ENCODE data around the gene NAGK. TPM values are rescaled to one million over a fixed set of nuclear protein-coding genes. Genes with fewer than 3 reads are reported as not detected.

Gene NAGK
- total and polyA plus RNA-seq, 9 of the 15 experiments (the other 6 are each of a cell fraction or from before 2014, with no cell fraction given) = 4.9 to 14.9 (median 10.6) TPM

DNA sequence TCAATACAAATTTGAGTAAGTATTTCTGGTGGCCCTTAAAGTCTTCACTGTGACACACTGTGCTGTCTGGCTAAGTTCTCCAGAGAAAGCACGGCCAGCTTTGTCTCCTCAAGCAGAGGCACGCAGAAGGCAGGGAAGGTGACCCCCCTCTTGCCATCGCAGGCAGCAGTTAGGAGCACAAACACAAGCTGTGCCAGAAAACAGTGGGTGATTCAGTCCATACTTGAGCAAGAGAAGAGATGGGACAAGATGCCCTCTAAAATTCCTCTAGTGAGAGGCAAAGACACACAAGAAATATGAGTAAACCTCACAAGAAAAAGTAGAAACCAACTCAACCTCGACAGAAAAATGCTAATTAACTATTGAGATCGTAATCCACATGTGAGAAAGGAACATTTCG, 51.7 kb downstream of the NAGK start:
- Histone ChIP-seq H3K79me2 (ENCODE audit: control insufficient read depth, insufficient read depth, low read length) (peaks cover 2% of the 10 kb centered on the region; the same call in 1 of the 3 replicates), H3K27ac (ENCODE audit: extremely low read depth, low read depth, low read length) (no peak overlapping the region), H3K27me3 (ENCODE audit: control insufficient read depth in 2 of 2, insufficient read depth in 2 of 2, low read length in 2 of 2) (no peaks in the 10 kb centered on the region), H3K9me3 (replicated peaks; ENCODE audit: control insufficient read depth, insufficient read depth, low read depth, low read length) (peaks cover 3% of the 10 kb centered on the region; the same call in 1 of the 2 replicates), H3K9me1 (ENCODE audit: control insufficient read depth, insufficient read depth, low read length) (no peaks in the 10 kb centered on the region), H4K20me1 (replicated peaks; ENCODE audit: control insufficient read depth, insufficient read depth, low read length) (no peaks in the 10 kb centered on the region), H3K9ac (ENCODE audit: insufficient read depth in 1 of 2, low read depth in 2 of 2, low read length in 2 of 2) (no peak overlapping the region), H3K4me2 (ENCODE audit: insufficient read depth, low read length) (no peak overlapping the region), H3K4me1 (replicated peaks in 1 of 2; ENCODE audit: control insufficient read depth in 2 of 2, insufficient read depth in 2 of 2, low read length in 2 of 2) (no peaks in the 10 kb centered on the region), H3K36me3 (ENCODE audit: control insufficient read depth, insufficient read depth, low read length) (peaks cover 72% of the 10 kb centered on the region; the same call in 2 of the 3 replicates), H3K4me3 (no peak overlapping the region), H2AFZ (ENCODE audit: low read depth, low read length) (no peak overlapping the region)
- FAIRE-seq = no peak
- BruUV-seq (replicated peaks) = no TSS peak
- DNase-seq (ENCODE audit: extremely low read depth in 1 of 4, low spot score in 3 of 4) = no peak
- ChIA-PET POLR2A (interaction anchor here (0.6 to 3.8 kb wide), 2 partner anchors 10 to 19 kb away, joined by 5 to 23 read pairs; partner anchors contain the start of genes MCEE and MPHOSPH10), CTCF (ENCODE audit: low intra/inter-chr PET ratio) (no interaction called here)
- in situ Hi-C loops (cut with MboI) = no loop called here
- intact Hi-C loops (cut with micrococcal nuclease) = no loop called here
- ATAC-seq = no peak
- 84% methylated on average over 6 of the region's 6 CpGs for WGBS (ENCODE audit: insufficient coverage, low coverage, missing lambda C conversion rate)
- TF ChIP-seq ERF (CRISPR knock-in tag; IDR thresholded peaks at IDR 0.05) (no peak), ZNF79 (CRISPR knock-in tag; IDR thresholded peaks at IDR 0.05; ENCODE audit: low read depth) (no peak), ATF7 (IDR thresholded peaks at IDR 0.05) (no peak), BCL6 (CRISPR knock-in tag; IDR thresholded peaks at IDR 0.05) (no peak), LARP7 (IDR thresholded peaks at IDR 0.05) (no peak), MYC (IDR thresholded peaks at IDR 0.05; ENCODE audit: low read depth, low read length) (no peak), MYC (CRISPR knock-in tag; IDR thresholded peaks at IDR 0.05; ENCODE audit: borderline replicate concordance, low read depth) (no peak), ZNF41 (CRISPR knock-in tag; conservative IDR thresholded peaks at IDR 0.05) (no peak), TCFL5 (CRISPR knock-in tag; conservative IDR thresholded peaks at IDR 0.05) (no peak), CCAR2 (IDR thresholded peaks at IDR 0.05; ENCODE audit: low read depth, low read length) (no peak), RHOXF2B (CRISPR knock-in tag; conservative IDR thresholded peaks at IDR 0.05) (no peak), CEBPB (tag; IDR thresholded peaks at IDR 0.05) (no peak)
- TF ChIP-seq, protein P1, sequence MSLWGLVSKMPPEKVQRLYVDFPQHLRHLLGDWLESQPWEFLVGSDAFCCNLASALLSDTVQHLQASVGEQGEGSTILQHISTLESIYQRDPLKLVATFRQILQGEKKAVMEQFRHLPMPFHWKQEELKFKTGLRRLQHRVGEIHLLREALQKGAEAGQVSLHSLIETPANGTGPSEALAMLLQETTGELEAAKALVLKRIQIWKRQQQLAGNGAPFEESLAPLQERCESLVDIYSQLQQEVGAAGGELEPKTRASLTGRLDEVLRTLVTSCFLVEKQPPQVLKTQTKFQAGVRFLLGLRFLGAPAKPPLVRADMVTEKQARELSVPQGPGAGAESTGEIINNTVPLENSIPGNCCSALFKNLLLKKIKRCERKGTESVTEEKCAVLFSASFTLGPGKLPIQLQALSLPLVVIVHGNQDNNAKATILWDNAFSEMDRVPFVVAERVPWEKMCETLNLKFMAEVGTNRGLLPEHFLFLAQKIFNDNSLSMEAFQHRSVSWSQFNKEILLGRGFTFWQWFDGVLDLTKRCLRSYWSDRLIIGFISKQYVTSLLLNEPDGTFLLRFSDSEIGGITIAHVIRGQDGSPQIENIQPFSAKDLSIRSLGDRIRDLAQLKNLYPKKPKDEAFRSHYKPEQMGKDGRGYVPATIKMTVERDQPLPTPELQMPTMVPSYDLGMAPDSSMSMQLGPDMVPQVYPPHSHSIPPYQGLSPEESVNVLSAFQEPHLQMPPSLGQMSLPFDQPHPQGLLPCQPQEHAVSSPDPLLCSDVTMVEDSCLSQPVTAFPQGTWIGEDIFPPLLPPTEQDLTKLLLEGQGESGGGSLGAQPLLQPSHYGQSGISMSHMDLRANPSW (CRISPR knock-in tag; IDR thresholded peaks at IDR 0.05) = no peak
- TF ChIP-seq, protein P2, sequence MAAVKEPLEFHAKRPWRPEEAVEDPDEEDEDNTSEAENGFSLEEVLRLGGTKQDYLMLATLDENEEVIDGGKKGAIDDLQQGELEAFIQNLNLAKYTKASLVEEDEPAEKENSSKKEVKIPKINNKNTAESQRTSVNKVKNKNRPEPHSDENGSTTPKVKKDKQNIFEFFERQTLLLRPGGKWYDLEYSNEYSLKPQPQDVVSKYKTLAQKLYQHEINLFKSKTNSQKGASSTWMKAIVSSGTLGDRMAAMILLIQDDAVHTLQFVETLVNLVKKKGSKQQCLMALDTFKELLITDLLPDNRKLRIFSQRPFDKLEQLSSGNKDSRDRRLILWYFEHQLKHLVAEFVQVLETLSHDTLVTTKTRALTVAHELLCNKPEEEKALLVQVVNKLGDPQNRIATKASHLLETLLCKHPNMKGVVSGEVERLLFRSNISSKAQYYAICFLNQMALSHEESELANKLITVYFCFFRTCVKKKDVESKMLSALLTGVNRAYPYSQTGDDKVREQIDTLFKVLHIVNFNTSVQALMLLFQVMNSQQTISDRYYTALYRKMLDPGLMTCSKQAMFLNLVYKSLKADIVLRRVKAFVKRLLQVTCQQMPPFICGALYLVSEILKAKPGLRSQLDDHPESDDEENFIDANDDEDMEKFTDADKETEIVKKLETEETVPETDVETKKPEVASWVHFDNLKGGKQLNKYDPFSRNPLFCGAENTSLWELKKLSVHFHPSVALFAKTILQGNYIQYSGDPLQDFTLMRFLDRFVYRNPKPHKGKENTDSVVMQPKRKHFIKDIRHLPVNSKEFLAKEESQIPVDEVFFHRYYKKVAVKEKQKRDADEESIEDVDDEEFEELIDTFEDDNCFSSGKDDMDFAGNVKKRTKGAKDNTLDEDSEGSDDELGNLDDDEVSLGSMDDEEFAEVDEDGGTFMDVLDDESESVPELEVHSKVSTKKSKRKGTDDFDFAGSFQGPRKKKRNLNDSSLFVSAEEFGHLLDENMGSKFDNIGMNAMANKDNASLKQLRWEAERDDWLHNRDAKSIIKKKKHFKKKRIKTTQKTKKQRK (IDR thresholded peaks at IDR 0.05; ENCODE audit: borderline replicate concordance, low read depth, low read length) = no peak
- TF ChIP-seq, protein P3, sequence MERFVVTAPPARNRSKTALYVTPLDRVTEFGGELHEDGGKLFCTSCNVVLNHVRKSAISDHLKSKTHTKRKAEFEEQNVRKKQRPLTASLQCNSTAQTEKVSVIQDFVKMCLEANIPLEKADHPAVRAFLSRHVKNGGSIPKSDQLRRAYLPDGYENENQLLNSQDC (CRISPR knock-in tag; IDR thresholded peaks at IDR 0.05) = no peak
- TF ChIP-seq, protein P4, sequence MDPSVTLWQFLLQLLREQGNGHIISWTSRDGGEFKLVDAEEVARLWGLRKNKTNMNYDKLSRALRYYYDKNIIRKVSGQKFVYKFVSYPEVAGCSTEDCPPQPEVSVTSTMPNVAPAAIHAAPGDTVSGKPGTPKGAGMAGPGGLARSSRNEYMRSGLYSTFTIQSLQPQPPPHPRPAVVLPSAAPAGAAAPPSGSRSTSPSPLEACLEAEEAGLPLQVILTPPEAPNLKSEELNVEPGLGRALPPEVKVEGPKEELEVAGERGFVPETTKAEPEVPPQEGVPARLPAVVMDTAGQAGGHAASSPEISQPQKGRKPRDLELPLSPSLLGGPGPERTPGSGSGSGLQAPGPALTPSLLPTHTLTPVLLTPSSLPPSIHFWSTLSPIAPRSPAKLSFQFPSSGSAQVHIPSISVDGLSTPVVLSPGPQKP (CRISPR knock-in tag; IDR thresholded peaks at IDR 0.05) = no peak

All from K562 (cell line).